Epithelial cell of esophagus (primary cell): Measurements from ENCODE around the gene TAPT1.
"Not testable (repeated sequence)": the region's sequence is repeated elsewhere in the genome, so short reads cannot be mapped to it uniquely, and the experiment has no call there.

Experiments used
- DNase-seq: peaks from one replicate; pipeline ENCODE4 v3.0.0; 2010; ENCODE audit warnings: low read depth
- H3K4me3 ChIP-seq: 2 replicates; pipeline ENCODE4 v1.5.1; 2011; ENCODE audit warnings: mild to moderate bottlenecking, low read length, control low read depth
- TF ChIP-seq, protein P1 (sequence below): IDR thresholded peaks from 2 replicates; pipeline ENCODE4 v1.5.1; 2011; ENCODE audit warnings: low read depth, mild to moderate bottlenecking, low read length, control low read depth, inconsistent platforms; ENCODE audit not compliant: insufficient read depth; ENCODE audit errors: missing control alignments

Gene TAPT1, protein sequence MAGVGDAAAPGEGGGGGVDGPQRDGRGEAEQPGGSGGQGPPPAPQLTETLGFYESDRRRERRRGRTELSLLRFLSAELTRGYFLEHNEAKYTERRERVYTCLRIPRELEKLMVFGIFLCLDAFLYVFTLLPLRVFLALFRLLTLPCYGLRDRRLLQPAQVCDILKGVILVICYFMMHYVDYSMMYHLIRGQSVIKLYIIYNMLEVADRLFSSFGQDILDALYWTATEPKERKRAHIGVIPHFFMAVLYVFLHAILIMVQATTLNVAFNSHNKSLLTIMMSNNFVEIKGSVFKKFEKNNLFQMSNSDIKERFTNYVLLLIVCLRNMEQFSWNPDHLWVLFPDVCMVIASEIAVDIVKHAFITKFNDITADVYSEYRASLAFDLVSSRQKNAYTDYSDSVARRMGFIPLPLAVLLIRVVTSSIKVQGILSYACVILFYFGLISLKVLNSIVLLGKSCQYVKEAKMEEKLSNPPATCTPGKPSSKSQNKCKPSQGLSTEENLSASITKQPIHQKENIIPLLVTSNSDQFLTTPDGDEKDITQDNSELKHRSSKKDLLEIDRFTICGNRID

DNA sequence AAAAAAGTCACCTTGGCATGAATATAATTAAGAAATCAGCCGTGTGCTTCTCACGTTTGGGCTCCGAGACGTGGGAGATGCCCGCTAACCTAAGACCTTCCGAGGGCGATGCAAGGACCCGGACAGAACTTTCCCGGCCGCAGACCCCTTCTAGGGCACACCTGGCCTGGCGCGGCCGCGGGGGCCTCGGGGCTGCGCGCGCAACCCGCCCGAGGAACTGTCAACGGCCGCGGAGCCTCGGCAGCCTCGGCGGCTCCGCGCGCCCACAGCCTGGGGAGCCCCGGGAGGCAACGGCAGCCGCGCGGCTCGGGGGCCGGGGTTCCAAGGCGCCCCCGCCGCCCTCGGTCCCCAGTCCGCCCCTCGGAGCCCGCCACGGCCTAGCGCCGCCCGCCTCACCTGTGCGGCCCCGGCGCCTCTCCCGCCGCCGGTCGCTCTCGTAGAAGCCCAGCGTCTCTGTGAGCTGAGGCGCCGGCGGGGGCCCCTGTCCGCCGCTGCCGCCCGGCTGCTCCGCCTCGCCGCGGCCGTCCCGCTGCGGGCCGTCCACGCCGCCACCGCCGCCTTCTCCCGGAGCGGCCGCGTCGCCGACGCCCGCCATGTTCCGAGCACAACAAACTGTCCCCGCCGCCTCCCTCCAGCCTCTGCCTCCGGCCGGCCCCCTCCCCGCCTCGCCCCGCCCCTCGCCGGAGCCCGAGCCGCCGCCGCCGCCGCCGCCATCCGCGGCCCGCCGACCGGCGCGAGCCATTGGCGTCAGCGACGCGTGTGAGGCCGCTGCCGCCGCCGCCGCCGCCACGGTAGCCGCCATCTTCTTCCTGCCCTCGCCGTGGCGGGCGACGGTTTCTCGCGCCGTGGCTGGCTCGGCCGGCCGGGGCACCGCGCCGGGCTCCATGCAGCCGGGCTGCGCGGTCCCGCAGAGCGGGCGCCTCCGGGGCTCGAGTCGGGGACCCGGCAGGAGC lies at the start of gene TAPT1:
TAPT1 (minus strand) TSS at position 609 of the 953 bp plus-strand sequence; CDS start at position 595, 14 bp downstream.
- peak within 1 kb of the TSS; percentile 81 for H3K4me3 ChIP-seq
- TF ChIP-seq, protein P1, sequence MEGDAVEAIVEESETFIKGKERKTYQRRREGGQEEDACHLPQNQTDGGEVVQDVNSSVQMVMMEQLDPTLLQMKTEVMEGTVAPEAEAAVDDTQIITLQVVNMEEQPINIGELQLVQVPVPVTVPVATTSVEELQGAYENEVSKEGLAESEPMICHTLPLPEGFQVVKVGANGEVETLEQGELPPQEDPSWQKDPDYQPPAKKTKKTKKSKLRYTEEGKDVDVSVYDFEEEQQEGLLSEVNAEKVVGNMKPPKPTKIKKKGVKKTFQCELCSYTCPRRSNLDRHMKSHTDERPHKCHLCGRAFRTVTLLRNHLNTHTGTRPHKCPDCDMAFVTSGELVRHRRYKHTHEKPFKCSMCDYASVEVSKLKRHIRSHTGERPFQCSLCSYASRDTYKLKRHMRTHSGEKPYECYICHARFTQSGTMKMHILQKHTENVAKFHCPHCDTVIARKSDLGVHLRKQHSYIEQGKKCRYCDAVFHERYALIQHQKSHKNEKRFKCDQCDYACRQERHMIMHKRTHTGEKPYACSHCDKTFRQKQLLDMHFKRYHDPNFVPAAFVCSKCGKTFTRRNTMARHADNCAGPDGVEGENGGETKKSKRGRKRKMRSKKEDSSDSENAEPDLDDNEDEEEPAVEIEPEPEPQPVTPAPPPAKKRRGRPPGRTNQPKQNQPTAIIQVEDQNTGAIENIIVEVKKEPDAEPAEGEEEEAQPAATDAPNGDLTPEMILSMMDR: no peak
- DNase-seq: peak; percentile 78

DNA sequence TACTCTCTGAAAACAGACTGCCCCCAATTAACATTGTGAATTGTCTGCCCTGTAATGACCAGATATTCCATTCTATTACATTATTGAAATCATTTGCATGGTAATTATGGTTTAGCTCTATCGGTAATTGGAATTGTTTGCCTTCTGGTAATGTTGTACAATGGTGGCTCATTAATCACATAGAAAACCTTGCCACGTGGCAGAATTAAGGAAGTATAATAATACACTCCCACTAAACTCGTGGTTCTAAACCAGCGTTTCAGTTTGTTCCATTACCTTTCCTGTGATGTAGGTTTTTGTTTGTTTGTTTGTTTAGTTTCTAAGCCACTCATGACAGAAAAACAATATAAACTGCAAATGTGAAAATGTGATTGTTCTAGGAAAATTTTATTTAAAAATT lies 45.1 kb upstream of the TAPT1 start:
- H3K4me3 ChIP-seq: no peak overlapping the region
- DNase-seq: no peak
- TF ChIP-seq, protein P1: no peak

DNA sequence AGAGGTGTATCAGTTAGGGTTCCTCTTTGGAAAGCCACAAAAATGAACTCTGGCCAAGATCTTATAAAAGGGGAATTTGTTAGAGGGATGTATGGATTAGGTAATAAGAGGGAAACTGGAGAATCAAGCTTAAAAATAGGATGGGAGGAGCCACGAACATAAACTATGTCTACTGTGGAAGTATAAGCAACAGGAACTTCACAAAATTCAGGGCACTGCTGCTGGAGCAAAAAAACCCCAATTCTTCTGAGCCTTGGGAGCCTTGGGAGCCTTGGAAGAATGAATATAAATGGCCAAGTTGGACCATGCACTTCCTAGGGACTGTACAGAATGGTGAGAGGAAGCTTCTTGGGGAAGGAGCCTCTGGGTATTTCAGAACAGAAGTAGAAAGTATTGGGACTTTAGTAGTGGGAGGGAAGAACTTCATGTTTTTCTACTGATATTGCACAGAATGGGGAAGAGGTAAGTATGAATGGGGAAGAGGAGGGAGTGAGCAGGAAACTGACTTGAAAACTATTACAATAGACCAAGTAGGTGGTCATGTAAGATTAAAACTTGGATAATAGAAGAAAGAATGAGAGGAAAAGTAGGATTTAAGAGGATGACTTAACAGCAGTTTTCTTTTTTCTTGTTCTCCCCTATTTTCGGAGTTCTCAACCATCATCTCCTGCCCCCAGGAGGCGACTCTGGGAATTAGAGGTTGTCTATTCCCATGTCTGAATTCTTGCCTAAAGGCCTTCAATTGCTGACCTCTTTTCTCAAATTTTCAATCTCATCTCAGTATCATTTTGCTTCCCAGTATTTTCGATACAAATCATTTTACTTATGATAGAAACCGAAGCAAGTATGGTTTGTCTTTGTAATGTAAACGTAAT lies 44.4 kb upstream of the TAPT1 start:
- TF ChIP-seq, protein P1: no peak
- H3K4me3 ChIP-seq: no peak overlapping the region
- DNase-seq: no peak

DNA sequence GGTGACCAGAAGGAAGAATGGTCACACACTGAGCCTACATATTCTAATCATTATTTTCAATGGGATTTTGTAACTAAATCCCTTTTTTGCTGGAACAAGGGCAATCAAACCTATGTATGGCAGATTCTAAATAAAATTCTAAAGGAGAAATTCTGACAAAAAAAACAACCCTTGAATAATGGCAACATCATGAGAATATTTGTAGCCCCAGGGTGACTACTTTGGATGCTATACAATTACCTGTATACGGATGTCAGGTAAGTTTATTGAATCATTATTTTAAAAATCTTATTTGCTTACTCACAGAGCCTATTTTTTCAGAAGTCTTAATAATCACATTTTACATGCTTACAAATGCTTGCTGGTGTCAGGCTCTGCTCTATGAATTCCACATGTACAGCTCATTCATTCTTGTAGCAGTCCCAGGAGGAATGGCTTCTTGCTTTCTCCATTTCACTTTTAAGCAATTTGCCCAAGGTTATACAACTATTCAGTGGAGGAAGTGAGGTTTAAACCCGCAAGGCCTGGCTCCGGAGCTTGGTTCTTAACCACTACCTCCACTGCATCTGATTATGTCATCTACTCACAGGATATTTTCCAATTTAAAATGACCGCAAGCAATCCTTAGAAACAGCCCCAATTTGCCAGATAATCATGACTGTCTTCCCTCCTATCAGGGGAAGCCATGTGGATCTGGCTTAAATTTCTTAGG lies 43.6 kb upstream of the TAPT1 start:
- DNase-seq: peak; percentile 83
- not testable (repeated sequence) for H3K4me3 ChIP-seq

DNA sequence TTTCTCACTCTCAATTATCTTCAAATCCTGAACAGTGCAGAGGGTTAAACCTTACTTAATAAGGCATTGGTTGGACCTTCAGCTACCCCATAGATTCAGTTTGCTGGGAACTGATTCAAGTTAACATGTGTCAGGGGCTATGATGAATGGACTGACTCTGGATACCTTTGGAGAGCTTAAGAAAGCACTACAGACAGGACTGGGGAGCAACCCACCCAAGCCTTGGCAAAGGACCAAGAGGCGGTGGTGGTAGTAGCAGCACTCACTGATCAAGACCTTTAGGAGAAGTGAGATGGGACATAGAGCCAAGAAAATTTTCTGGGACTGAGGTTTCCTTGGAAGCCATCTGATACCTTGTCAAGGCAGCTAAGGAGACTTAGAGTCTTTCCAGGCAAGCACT lies 43.0 kb upstream of the TAPT1 start:
- no peak for DNase-seq
- TF ChIP-seq, protein P1: no peak
- no peak overlapping the region for H3K4me3 ChIP-seq

DNA sequence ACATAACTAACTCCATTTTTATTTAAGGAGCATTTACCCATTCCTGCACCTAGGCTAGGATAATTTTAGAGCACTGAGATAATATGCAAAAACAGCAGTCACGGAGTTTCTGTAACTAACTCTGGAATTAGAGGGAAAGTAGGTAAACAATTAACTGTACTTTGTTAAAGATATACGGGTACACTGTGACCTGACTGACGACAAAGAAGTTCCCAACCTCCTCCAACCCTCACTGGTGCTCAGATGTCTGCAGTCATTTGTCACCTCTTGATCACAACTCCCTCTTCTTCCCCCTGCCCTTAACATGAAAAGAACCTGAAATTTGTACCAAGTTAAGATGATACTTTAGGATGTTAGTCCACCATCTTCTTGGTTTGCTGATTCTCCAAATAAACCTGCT lies 42.0 kb upstream of the TAPT1 start:
- DNase-seq: no peak
- H3K4me3 ChIP-seq: no peak overlapping the region
- TF ChIP-seq, protein P1: no peak
